Type B pancreatic cell (in vitro differentiated cells): ENCODE results near the gene MYH11. TPM values are rescaled to one million over a fixed set of nuclear protein-coding genes. Genes with fewer than 3 reads are reported as not detected.

ENCODE experiments used
- DNase-seq: peaks from one replicate; pipeline ENCODE4 v3.0.0; 2021; ENCODE audit warnings: mixed read lengths; ENCODE audit not compliant: unreplicated experiment; ENCODE audit errors: extremely low spot score
- H3K27ac Mint-ChIP-seq: 2 replicates; pipeline ENCODE4 v1.8.0; 2021; ENCODE audit warnings: mild to moderate bottlenecking, mixed read lengths
- H3K27me3 Mint-ChIP-seq: 2 replicates; pipeline ENCODE4 v1.8.0; 2021; ENCODE audit warnings: mixed read lengths
- H3K36me3 Mint-ChIP-seq: 2 replicates; pipeline ENCODE4 v1.8.0; 2021; ENCODE audit warnings: mixed read lengths
- H3K4me1 Mint-ChIP-seq: one replicate; pipeline ENCODE4 v1.8.0; 2021; ENCODE audit warnings: mixed read lengths; ENCODE audit not compliant: unreplicated experiment
- H3K4me3 Mint-ChIP-seq: 2 replicates; pipeline ENCODE4 v1.8.0; 2021; ENCODE audit warnings: mild to moderate bottlenecking, mixed read lengths
- H3K9me3 Mint-ChIP-seq: 2 replicates; pipeline ENCODE4 v1.8.0; 2021; ENCODE audit warnings: mixed read lengths
- total RNA-seq: library from RNA; stranded (reverse); gene quantifications from 2 replicates; pipeline ENCODE4 v1.2.1, GENCODE V29; 2021; ENCODE audit warnings: low replicate concordance
- TF ChIP-seq, protein P1 (sequence below): fragments of 200-600 bp; sonication (generic); conservative IDR thresholded peaks from 2 replicates; pipeline ENCODE4 v1.5.0; 2021; ENCODE audit warnings: antibody characterized with exemption, mild to moderate bottlenecking

Gene MYH11
- total RNA-seq, 1 donor from 2014 or later: 0.43 TPM

DNA sequence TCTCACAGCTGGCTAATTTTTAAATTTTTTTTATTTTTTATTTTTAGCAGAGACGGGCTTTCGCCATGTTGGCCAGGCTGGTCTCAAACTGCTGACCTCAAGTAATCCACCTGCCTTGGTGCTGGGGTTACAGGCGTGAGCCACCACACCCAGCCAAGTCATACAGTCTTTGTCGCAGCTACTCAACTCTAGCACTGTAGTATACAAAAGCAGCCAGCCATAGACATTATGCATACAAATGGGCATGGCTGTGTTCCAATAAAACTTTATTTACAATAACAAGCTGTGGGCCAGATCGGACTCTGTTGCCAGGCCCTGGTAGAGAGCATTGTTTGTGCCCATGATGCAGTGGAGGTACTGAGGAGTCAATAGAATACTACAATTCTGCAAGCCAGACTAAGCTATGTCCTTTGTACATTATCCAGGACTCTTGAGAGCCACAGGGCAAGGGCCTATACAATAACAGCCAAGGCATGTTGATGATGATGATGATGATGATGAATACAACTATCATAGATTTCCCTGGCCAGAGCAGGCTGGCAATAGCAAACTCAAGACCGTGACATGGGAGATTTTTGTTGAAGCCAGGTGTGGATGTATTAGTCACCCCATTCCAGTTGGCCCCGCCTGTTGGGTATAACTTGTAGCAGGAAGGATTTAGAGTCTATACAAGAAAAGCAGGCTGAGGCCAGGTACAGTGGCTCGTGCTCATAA, 101.8 kb downstream of the MYH11 start:
- no peaks in the 10 kb centered on the region for H3K4me1 Mint-ChIP-seq
- no peak overlapping the region for H3K27ac Mint-ChIP-seq
- peaks cover 9% of the 10 kb centered on the region for H3K9me3 Mint-ChIP-seq
- no peak for DNase-seq
- peaks cover 9% of the 10 kb centered on the region for H3K27me3 Mint-ChIP-seq
- H3K4me3 Mint-ChIP-seq: no peak overlapping the region
- TF ChIP-seq, protein P1, sequence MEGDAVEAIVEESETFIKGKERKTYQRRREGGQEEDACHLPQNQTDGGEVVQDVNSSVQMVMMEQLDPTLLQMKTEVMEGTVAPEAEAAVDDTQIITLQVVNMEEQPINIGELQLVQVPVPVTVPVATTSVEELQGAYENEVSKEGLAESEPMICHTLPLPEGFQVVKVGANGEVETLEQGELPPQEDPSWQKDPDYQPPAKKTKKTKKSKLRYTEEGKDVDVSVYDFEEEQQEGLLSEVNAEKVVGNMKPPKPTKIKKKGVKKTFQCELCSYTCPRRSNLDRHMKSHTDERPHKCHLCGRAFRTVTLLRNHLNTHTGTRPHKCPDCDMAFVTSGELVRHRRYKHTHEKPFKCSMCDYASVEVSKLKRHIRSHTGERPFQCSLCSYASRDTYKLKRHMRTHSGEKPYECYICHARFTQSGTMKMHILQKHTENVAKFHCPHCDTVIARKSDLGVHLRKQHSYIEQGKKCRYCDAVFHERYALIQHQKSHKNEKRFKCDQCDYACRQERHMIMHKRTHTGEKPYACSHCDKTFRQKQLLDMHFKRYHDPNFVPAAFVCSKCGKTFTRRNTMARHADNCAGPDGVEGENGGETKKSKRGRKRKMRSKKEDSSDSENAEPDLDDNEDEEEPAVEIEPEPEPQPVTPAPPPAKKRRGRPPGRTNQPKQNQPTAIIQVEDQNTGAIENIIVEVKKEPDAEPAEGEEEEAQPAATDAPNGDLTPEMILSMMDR: no peak
- H3K36me3 Mint-ChIP-seq: no peaks in the 10 kb centered on the region

DNA sequence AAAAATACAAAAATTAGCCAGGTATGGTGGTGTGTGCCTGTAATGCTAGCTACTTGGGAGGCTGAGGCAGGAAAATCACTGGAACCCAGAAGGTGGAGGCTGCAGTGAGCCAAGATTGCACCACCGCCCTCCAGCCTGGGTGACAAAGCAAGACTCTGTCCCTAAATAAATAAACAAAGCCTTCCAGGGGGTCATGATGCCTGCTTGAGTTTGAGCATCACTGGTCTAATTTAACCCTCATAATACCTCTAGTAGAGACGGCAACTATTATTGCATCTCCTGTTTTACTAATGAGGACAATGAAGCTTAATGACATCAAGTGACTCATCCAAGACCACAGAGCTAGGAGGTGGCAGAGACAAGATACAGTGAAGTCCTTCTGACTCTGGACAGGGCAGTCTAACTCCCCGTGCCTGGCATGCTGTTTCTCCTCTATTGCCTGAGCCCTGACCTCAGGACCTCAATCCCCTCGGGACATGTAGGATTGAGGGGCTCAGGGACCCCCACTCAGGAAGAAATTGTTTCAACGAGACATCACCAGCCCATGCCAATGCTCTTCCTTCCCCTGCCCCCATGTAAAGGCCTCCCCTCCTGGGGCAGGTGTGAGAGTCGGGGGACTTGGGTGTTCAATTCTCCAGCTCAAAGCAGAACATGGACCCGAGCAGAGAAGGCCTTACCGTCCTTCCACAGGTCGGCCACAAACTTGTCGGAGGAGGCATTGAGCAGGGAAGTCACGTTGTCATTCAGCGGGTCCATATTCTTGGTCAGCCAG, 103.9 kb downstream of the MYH11 start:
- TF ChIP-seq, protein P1: no peak
- Mint-ChIP-seq H3K27me3 (peaks cover 4% of the 10 kb centered on the region), H3K36me3 (no peaks in the 10 kb centered on the region), H3K9me3 (peaks cover 14% of the 10 kb centered on the region), H3K4me3 (no peak overlapping the region), H3K4me1 (no peaks in the 10 kb centered on the region), H3K27ac (no peak overlapping the region)
- no peak for DNase-seq

DNA sequence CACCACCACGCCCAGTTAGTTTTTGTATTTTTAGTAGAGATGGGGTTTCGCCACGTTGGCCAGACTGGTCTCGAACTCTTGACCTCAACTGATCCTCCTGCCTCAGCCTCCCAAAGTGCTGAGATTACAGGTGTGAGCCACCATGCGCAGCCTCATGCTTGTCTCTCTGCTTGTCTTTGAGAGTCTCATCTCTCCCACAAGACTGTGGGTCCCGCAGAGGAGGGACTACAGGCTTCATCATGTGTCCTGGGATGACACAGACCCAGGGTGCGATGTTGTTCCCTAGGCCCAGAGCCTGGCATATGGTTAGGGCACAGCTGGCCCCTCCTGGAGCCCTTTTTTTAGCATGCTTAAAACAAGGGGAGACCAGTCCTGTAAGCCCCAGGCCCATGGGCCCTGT, 104.9 kb downstream of the MYH11 start:
- Mint-ChIP-seq H3K4me3 (no peak overlapping the region), H3K4me1 (no peaks in the 10 kb centered on the region), H3K9me3 (peaks cover 14% of the 10 kb centered on the region), H3K27me3 (peaks cover 4% of the 10 kb centered on the region), H3K36me3 (no peaks in the 10 kb centered on the region), H3K27ac (no peak overlapping the region)
- TF ChIP-seq, protein P1: no peak
- no peak for DNase-seq

DNA sequence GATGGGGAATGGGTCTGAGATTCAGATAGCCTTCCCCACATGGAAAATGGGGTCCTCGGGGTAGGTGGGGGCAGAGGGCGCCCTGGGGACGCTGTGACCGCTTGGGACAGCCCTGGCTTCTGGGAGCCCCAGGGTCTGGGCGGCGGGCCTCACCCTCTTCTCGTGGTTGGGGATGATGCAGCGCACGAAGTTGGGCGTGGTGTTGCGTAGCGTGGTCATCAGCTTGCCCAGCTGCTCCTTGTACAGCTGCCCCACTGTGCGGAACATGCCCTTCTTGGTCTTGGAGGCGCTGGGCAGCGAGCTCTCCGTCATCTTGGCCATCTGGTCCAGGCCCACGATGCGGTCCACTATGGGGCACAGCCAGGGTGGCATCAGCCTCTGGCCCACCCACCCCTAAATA, 106.8 kb downstream of the MYH11 start:
- no peaks in the 10 kb centered on the region for H3K36me3 Mint-ChIP-seq
- no peak overlapping the region for H3K27ac Mint-ChIP-seq
- peaks cover 7% of the 10 kb centered on the region for H3K9me3 Mint-ChIP-seq
- H3K4me3 Mint-ChIP-seq: no peak overlapping the region
- TF ChIP-seq, protein P1: no peak
- DNase-seq: no peak
- no peaks in the 10 kb centered on the region for H3K4me1 Mint-ChIP-seq
- H3K27me3 Mint-ChIP-seq: no peaks in the 10 kb centered on the region

DNA sequence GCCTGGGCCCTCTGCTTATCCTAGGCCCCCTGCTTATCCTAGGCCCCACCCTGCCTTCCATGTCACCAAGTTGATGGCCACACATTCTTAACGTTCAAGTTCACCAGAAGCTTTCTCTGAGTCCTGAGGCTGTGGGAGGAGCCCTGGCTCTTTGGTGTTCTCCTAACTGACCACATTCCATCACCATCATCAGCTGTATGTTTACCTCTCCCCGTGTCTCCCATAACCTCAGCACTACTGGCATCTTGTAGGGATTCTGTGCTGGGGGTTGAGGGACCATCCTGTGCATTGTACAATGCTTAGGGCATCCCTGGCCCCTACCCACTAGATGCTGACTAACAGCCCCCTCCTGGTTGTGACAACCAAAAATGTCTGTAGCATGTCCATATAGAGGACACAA, 107.5 kb downstream of the MYH11 start:
- Mint-ChIP-seq H3K27ac (peak overlapping the region; percentile 52), H3K27me3 (no peaks in the 10 kb centered on the region), H3K4me3 (no peak overlapping the region), H3K36me3 (no peaks in the 10 kb centered on the region), H3K4me1 (no peaks in the 10 kb centered on the region), H3K9me3 (peaks cover 6% of the 10 kb centered on the region)
- TF ChIP-seq, protein P1: no peak
- DNase-seq: no peak
